Panc1 (cell line): Measurements from ENCODE around the gene CREB3L2. TPM values are rescaled to one million over a fixed set of nuclear protein-coding genes. Genes with fewer than 3 reads are reported as not detected.

Source experiments
- ATAC-seq: fragments of 200-7000 bp; cut with Tn5 transposase; 2 replicates; pipeline ENCODE4 v1.9.1; 2020; ENCODE audit warnings: mild to moderate bottlenecking, moderate library complexity
- BruUV-seq: library from RNA; stranded (reverse); fragments of 400-500 nt; replicated peaks from 2 replicates; lab custom pipeline; 2021; lab: Mats Ljungman, UMichigan
- CTCF ChIA-PET: fragments of 300-600 bp; sonication (Branson Sonifier 250); formaldehyde crosslinking; loops from one replicate; lab custom pipeline; 2022; ENCODE audit warnings: antibody characterized with exemption; lab: Charles Lee
- POLR2A ChIA-PET: fragments of 300-600 bp; sonication (Branson Sonifier 250); formaldehyde crosslinking; loops from one replicate; lab custom pipeline; 2022; ENCODE audit warnings: antibody characterized with exemption; lab: Charles Lee
- DNase-seq: peaks from one replicate; pipeline ENCODE4 v3.0.0-alpha.2; 2010; ENCODE audit warnings: low read depth, low spot score
- H3K27ac ChIP-seq: 2 replicates; pipeline ENCODE4 v1.5.1; 2011; ENCODE audit warnings: mild to moderate bottlenecking, low read length, inconsistent platforms
- H3K27me3 ChIP-seq: fragments of 200-500 bp; sonication (Bioruptor generic); 2 replicates; pipeline ENCODE4 v1.6.0; 2014; ENCODE audit warnings: low read length, inconsistent platforms; ENCODE audit not compliant: control insufficient read depth, insufficient read depth
- H3K36me3 ChIP-seq: fragments of 200-500 bp; sonication (Bioruptor generic); 2 replicates; pipeline ENCODE4 v1.5.1; 2014; ENCODE audit warnings: inconsistent platforms, mild to moderate bottlenecking, low read length, moderate library complexity; ENCODE audit not compliant: control insufficient read depth, insufficient read depth
- H3K4me1 ChIP-seq: 2 replicates; pipeline ENCODE4 v1.5.1; 2011; ENCODE audit warnings: inconsistent platforms, mild to moderate bottlenecking, low read length, moderate library complexity; ENCODE audit not compliant: control insufficient read depth, insufficient read depth
- H3K4me3 ChIP-seq, 2 experiments: 2 replicates each; pipeline ENCODE4 v1.5.1; 2011 to 2012; ENCODE audit warnings: low read depth in 2 of 2, low read length in 2 of 2, mild to moderate bottlenecking in 2 of 2, inconsistent platforms in 1 of 2, moderate library complexity in 1 of 2
- H3K9me3 ChIP-seq: fragments of 200-500 bp; sonication (Bioruptor generic); 2 replicates; pipeline ENCODE4 v1.5.1; 2014; ENCODE audit warnings: low read depth, mild to moderate bottlenecking, inconsistent platforms, low read length, moderate library complexity; ENCODE audit not compliant: control insufficient read depth, insufficient read depth
- CTCF ChIP-seq: fragments of 450-650 bp; IDR thresholded peaks from 2 replicates; pipeline ENCODE4 v1.5.1; 2017; ENCODE audit warnings: mild to moderate bottlenecking
- POLR2AphosphoS5 ChIP-seq: IDR thresholded peaks from 2 replicates; pipeline ENCODE4 v1.6.1; 2012; ENCODE audit warnings: mild to moderate bottlenecking, low read depth, low read length, moderate library complexity
- REST ChIP-seq, 2 experiments: IDR thresholded peaks; 2 replicates each; pipeline ENCODE4 v1.6.1; 2011 to 2012; ENCODE audit warnings: low read depth in 2 of 2, control low read depth in 1 of 2, low read length in 1 of 2, mild to moderate bottlenecking in 1 of 2, moderate library complexity in 1 of 2; ENCODE audit not compliant: insufficient read depth in 1 of 2
- SIN3A ChIP-seq: IDR thresholded peaks from 2 replicates; pipeline ENCODE4 v1.6.1; 2012; ENCODE audit warnings: low read depth, mild to moderate bottlenecking, low read length, moderate library complexity, borderline replicate concordance; ENCODE audit not compliant: insufficient read depth
- TCF7L2 ChIP-seq: IDR thresholded peaks from 2 replicates; pipeline ENCODE4 v1.6.1; 2011; ENCODE audit warnings: mild to moderate bottlenecking, low read depth, low read length, inconsistent platforms
- in situ Hi-C: cut with HindIII; loops from 2 replicates; pipeline ENCODE4 v1.10.0; 2016; ENCODE audit warnings: low sequenced_read_pairs, low pct_unique_long_range_greater_than_20kb
- intact Hi-C: fragments of 100-400 bp; cut with micrococcal nuclease; formaldehyde crosslinking; loops from one replicate; pipeline ENCODE4 v1.10.0; 2022; ENCODE audit not compliant: unreplicated experiment
- total RNA-seq: library from RNA; stranded (reverse); gene quantifications from one replicate; pipeline ENCODE4 v1.2.1, GENCODE V29; 2021; ENCODE audit not compliant: unreplicated experiment

The CREB3L2 gene
- total RNA-seq, 1 experiment from 2014 or later, result 22.7 TPM

GRCh38 chr7:138023618-138024342, 21.9 kb upstream of the CREB3L2 start:
- in situ Hi-C loops (no loop called here), intact Hi-C loops (no loop called here)
- BruUV-seq, result no TSS peak
- H3K27ac ChIP-seq, result no peak overlapping the region
- H3K27me3 ChIP-seq, result no peaks in the 10 kb centered on the region
- DNase-seq (no peak), ATAC-seq (no peak)
- CTCF ChIA-PET, result interaction anchor here (0.6 kb wide), 1 partner anchor 9 kb away, joined by 3 read pairs; no protein-coding TSS in a partner anchor
- no peaks in the 10 kb centered on the region for H3K9me3 ChIP-seq
- no peaks in the 10 kb centered on the region for H3K4me1 ChIP-seq
- POLR2A ChIA-PET, result no interaction called here
- TF ChIP-seq SIN3A (no peak), CTCF (no peak), POLR2AphosphoS5 (no peak), TCF7L2 (no peak), REST (IDR thresholded peaks at IDR 0.05; ENCODE audit: insufficient read depth in 1 of 2, low read depth in 2 of 2, low read length in 1 of 2) (no peak)
- H3K4me3 ChIP-seq, result no peak overlapping the region
- no peaks in the 10 kb centered on the region for H3K36me3 ChIP-seq

GRCh38 chr7:138021889-138022288, 20.0 kb upstream of the CREB3L2 start:
- DNase-seq, result no peak
- H3K4me3 ChIP-seq, result no peak overlapping the region
- no peaks in the 10 kb centered on the region for H3K9me3 ChIP-seq
- BruUV-seq, result no TSS peak
- H3K4me1 ChIP-seq, result no peaks in the 10 kb centered on the region
- H3K36me3 ChIP-seq, result no peaks in the 10 kb centered on the region
- CTCF ChIA-PET, result no interaction called here
- H3K27ac ChIP-seq, result no peak overlapping the region
- no peak for ATAC-seq
- POLR2A ChIA-PET, result no interaction called here
- TF ChIP-seq CTCF, result no peak
- no peak for TF ChIP-seq TCF7L2
- no peak for TF ChIP-seq REST (IDR thresholded peaks at IDR 0.05; ENCODE audit: insufficient read depth in 1 of 2, low read depth in 2 of 2, low read length in 1 of 2)
- no peak for TF ChIP-seq POLR2AphosphoS5
- no peak for TF ChIP-seq SIN3A
- intact Hi-C loops (no loop called here), in situ Hi-C loops (no loop called here)
- no peaks in the 10 kb centered on the region for H3K27me3 ChIP-seq
